Ovary (tissue), 9 donors: Measurements from ENCODE around the gene ZIM2. TPM values are rescaled to one million over a fixed set of nuclear protein-coding genes. Genes with fewer than 3 reads are reported as not detected.

Experiments used
- DNase-seq, 5 donors: peaks; one replicate each; pipeline ENCODE4 v3.0.0-alpha.2; 2019 to 2020
- H3K27ac ChIP-seq, 2 donors: fragments of 200-600 bp; one replicate each; pipeline versions ENCODE4 v1.5.1 to v1.8.0; 2019 to 2022
- H3K27me3 ChIP-seq: fragments of 200-600 bp; one replicate; pipeline ENCODE4 v1.8.0; 2022
- H3K36me3 ChIP-seq: fragments of 200-600 bp; sonication (generic); one replicate; pipeline ENCODE4 v1.5.1; 2019
- H3K4me1 ChIP-seq: one replicate; pipeline ENCODE4 v1.8.1; 2013; ENCODE audit warnings: mild to moderate bottlenecking, moderate library complexity; ENCODE audit not compliant: insufficient read depth
- H3K4me3 ChIP-seq: fragments of 200-600 bp; sonication (generic); one replicate; pipeline ENCODE4 v1.5.1; 2017
- H3K9me3 ChIP-seq, 2 donors: fragments of 200-600 bp in 1 of 2; sonication (generic) in 1 of 2; one replicate each; pipeline versions ENCODE4 v1.5.1 to v1.8.1; 2013 to 2019; ENCODE audit warnings: mild to moderate bottlenecking in 1 of 2, moderate library complexity in 1 of 2
- CTCF ChIP-seq, 3 donors: fragments of 450-650 bp in 2 of 3; fragments of 200-600 bp in 1 of 3; IDR thresholded peaks; one replicate each; pipeline versions ENCODE4 v1.5.1 to v1.8.0; 2016 to 2022; ENCODE audit warnings: antibody characterized with exemption in 3 of 3, mild to moderate bottlenecking in 1 of 3
- EP300 ChIP-seq: sonication (generic); formaldehyde crosslinking; IDR thresholded peaks from one replicate; pipeline ENCODE4 v1.6.1; 2017; ENCODE audit warnings: antibody characterized with exemption
- POLR2A ChIP-seq: fragments of 450-650 bp; IDR thresholded peaks from one replicate; pipeline ENCODE4 v1.6.1; 2017; ENCODE audit warnings: antibody characterized with exemption, mild to moderate bottlenecking, moderate library complexity
- WGBS, 3 donors: extraction: QIAGEN DNeasy Blood & Tissue Kit in 1 of 3; methylation state at CpG; one replicate each; pipeline versions ENCODE4 v1.1.5 to v1.1.7; 2013 to 2017; 5-methylcytosine and 5-hydroxymethylcytosine counted together
- intact Hi-C, 4 donors: fragments of 100-400 bp; cut with DNase I; formaldehyde crosslinking; loops; one replicate each; pipeline versions ENCODE4 v1.11.0 to v1.15.1; 2022 to 2023
- polyA plus RNA-seq, 2 donors: library from polyadenylated mRNA; stranded (reverse); fragments of 200-250 nt in 1 of 2; fragments of 350-450 nt in 1 of 2; fragmentation: Illumina TruSeq in 1 of 2; extraction: RNeasy Lipid Tissue Mini Kit (QIAGEN cat#74804) in 1 of 2; gene quantifications; one replicate each; pipeline ENCODE4 v1.2.3, GENCODE V29; 2013 to 2014
- total RNA-seq, 7 donors: library from RNA; depleted of rRNA in 2 of 7; stranded (reverse); fragments of >200 nt in 2 of 7; fragmentation: NEBNext Ultra II Directional in 3 of 7; extraction: Animal tissue kit (Norgen Biotek cat#: 25700) in 3 of 7; gene quantifications; one replicate each; pipeline versions ENCODE4 v1.1.0 to v1.2.4, GENCODE V29; 2016 to 2023
- donor health status: DM: no; HTN: no; CAD: no; lungs with moderate emphysema.
- donor health status: DM: no; HTN: no; CAD: no.
- donor health status: Bipolar disorder and iron deficiency.
- donor health status: DM: yes; HTN: yes; CAD: no.
- donor health status: DM: no; HTN: no; CAD: no.
- donor health status: DM: yes; HTN: yes; CAD: no.

Gene ZIM2
- total and polyA plus RNA-seq, 9 donors, result 2.2 to 34.2 (median 19.3) TPM

GRCh38 chr19:56873493-56873892 lies 33.0 kb upstream of the ZIM2 start:
- H3K4me3 ChIP-seq, result no peak overlapping the region
- no peak overlapping the region for H3K27ac ChIP-seq
- H3K27me3 ChIP-seq, result no peaks in the 10 kb centered on the region
- H3K9me3 ChIP-seq, result no peaks in the 10 kb centered on the region
- no peak for TF ChIP-seq EP300
- TF ChIP-seq POLR2A, result no peak
- TF ChIP-seq CTCF (IDR thresholded peaks at IDR 0.05), result no peak
- intact Hi-C loops, result no loop called here
- no peaks in the 10 kb centered on the region for H3K4me1 ChIP-seq
- 84 to 95% (median 87%) methylated on average over 5 of the region's 5 CpGs for WGBS, 3 donors
- H3K36me3 ChIP-seq, result no peaks in the 10 kb centered on the region
- no peak for DNase-seq

- DNase-seq, result no peak
- Histone ChIP-seq H3K9me3 (no peaks in the 10 kb centered on the region), H3K36me3 (no peaks in the 10 kb centered on the region), H3K4me1 (peaks cover 1% of the 10 kb centered on the region), H3K27ac (no peak overlapping the region), H3K4me3 (no peak overlapping the region), H3K27me3 (no peaks in the 10 kb centered on the region)
- TF ChIP-seq CTCF (IDR thresholded peaks at IDR 0.05) (no peak), POLR2A (no peak), EP300 (no peak)
- intact Hi-C loops, result no loop called here
- 81 to 92% (median 89%) methylated on average over 8 of the region's 8 CpGs for WGBS, 3 donors
Observed at GRCh38 chr19:56869886-56870285, 29.4 kb upstream of the ZIM2 start.

DNA sequence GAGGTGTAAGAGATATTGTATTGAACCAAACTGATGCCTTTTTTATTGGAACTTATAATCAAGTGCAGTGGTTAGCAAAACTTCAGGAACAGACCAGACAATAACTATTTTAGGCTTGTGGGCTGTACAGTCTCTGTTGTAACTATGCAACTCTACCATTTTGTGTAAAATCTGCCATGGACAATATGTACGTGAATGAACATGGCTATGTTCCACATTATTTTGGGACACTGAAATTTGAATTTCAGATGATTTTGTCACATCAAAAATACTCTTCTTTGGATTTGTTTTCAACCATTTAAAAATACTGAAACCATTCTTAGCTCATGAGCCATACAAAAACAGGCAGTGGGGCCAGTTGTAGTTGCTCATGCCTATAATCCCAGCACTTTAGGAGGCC lies 27.9 kb upstream of the ZIM2 start:
- WGBS, 3 donors, result 93 to 97% (median 97%) methylated on average over 1 of the region's 1 CpG
- intact Hi-C loops, result no loop called here

GRCh38 chr19:56866538-56866937 lies 26.0 kb upstream of the ZIM2 start:
- TF ChIP-seq CTCF (IDR thresholded peaks at IDR 0.05) (no peak), POLR2A (no peak), EP300 (no peak)
- 16 to 22% (median 21%) methylated on average over 2 of the region's 2 CpGs for WGBS, 3 donors
- intact Hi-C loops, result no loop called here

More for the DNA sequence above, 27.9 kb upstream of the ZIM2 start:
- H3K27ac ChIP-seq, result no peak overlapping the region
- H3K9me3 ChIP-seq, result no peaks in the 10 kb centered on the region
- peaks cover 1% of the 10 kb centered on the region for H3K4me1 ChIP-seq
- H3K4me3 ChIP-seq, result no peak overlapping the region
- H3K27me3 ChIP-seq, result no peaks in the 10 kb centered on the region
- TF ChIP-seq CTCF (IDR thresholded peaks at IDR 0.05) (no peak), POLR2A (no peak), EP300 (no peak)
- H3K36me3 ChIP-seq, result no peaks in the 10 kb centered on the region
- no peak for DNase-seq

More at GRCh38 chr19:56866538-56866937, 26.0 kb upstream of the ZIM2 start:
- H3K27ac ChIP-seq, result peak overlapping the region in 1 of 2 donors; percentile 14
- no peaks in the 10 kb centered on the region for H3K9me3 ChIP-seq
- peak; percentile 63 to 89 (median 74) for DNase-seq
- peaks cover 4% of the 10 kb centered on the region for H3K4me1 ChIP-seq
- no peaks in the 10 kb centered on the region for H3K27me3 ChIP-seq
- no peak overlapping the region for H3K4me3 ChIP-seq
- H3K36me3 ChIP-seq, result no peaks in the 10 kb centered on the region
